ENCODE results near the gene ZNF605.

GRCh38 chr12:132953771-132954170, 2.3 kb downstream of the ZNF605 start:
- TF ChIP-seq POLR2A (IDR thresholded peaks at IDR 0.05; ENCODE audit: low read length): no peak
- no peak for TF ChIP-seq GATA1 (IDR thresholded peaks at IDR 0.05; ENCODE audit: low read depth, low read length)
